ENCODE data around the gene MAGI2. TPM values are rescaled to one million over a fixed set of nuclear protein-coding genes. Genes with fewer than 3 reads are reported as not detected.

The MAGI2 gene
- total RNA-seq, 1 experiment from 2014 or later: 0.22 TPM

DNA sequence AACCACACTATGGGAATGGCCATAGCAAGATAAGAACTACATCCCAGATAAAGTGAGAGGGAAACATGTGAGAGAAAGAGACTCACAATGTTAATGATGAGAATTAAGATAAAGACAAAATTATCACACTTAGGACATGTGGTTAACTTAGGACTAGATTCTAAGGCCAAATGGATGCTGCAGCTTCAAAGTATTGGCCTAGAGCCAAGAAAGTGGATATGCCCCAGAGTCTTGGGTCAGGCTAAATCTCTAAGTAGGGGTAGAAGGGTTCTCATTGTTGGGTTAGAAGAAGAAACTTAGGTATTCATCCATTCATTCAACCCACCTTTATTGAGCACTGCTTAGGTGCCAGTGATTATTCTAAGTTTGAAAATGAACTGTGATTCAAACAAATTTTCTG lies 836.9 kb downstream of the MAGI2 start:
- BruUV-seq (replicated peaks): no TSS peak
- H2AFZ ChIP-seq (ENCODE audit: low read depth, low read length, poor library complexity, severe bottlenecking): no peak overlapping the region
- TF ChIP-seq, protein P1, sequence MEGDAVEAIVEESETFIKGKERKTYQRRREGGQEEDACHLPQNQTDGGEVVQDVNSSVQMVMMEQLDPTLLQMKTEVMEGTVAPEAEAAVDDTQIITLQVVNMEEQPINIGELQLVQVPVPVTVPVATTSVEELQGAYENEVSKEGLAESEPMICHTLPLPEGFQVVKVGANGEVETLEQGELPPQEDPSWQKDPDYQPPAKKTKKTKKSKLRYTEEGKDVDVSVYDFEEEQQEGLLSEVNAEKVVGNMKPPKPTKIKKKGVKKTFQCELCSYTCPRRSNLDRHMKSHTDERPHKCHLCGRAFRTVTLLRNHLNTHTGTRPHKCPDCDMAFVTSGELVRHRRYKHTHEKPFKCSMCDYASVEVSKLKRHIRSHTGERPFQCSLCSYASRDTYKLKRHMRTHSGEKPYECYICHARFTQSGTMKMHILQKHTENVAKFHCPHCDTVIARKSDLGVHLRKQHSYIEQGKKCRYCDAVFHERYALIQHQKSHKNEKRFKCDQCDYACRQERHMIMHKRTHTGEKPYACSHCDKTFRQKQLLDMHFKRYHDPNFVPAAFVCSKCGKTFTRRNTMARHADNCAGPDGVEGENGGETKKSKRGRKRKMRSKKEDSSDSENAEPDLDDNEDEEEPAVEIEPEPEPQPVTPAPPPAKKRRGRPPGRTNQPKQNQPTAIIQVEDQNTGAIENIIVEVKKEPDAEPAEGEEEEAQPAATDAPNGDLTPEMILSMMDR (IDR thresholded peaks at IDR 0.05 in 2 of 3, conservative IDR thresholded peaks at IDR 0.05 in 1 of 3; ENCODE audit: borderline replicate concordance in 1 of 3, insufficient read depth in 1 of 3, low read depth in 2 of 3, low read length in 2 of 3): no peak
- TF ChIP-seq YY1 (IDR thresholded peaks at IDR 0.05; ENCODE audit: extremely low read depth, insufficient replicate concordance, low read depth, low read length) (no peak), EZH2phosphoT487 (IDR thresholded peaks at IDR 0.05; ENCODE audit: borderline replicate concordance) (no peak), TCF7L2 (IDR thresholded peaks at IDR 0.05; ENCODE audit: borderline replicate concordance, extremely low read depth, insufficient read depth, insufficient read length) (no peak), POLR2AphosphoS5 (IDR thresholded peaks at IDR 0.05; ENCODE audit: low read depth, low read length) (no peak), JUND (IDR thresholded peaks at IDR 0.05) (no peak), POLR2A (IDR thresholded peaks at IDR 0.05; ENCODE audit: borderline replicate concordance, extremely low read depth, insufficient read depth, insufficient read length) (no peak), EZH2 (IDR thresholded peaks at IDR 0.05) (no peak)
- TF ChIP-seq, protein P2, sequence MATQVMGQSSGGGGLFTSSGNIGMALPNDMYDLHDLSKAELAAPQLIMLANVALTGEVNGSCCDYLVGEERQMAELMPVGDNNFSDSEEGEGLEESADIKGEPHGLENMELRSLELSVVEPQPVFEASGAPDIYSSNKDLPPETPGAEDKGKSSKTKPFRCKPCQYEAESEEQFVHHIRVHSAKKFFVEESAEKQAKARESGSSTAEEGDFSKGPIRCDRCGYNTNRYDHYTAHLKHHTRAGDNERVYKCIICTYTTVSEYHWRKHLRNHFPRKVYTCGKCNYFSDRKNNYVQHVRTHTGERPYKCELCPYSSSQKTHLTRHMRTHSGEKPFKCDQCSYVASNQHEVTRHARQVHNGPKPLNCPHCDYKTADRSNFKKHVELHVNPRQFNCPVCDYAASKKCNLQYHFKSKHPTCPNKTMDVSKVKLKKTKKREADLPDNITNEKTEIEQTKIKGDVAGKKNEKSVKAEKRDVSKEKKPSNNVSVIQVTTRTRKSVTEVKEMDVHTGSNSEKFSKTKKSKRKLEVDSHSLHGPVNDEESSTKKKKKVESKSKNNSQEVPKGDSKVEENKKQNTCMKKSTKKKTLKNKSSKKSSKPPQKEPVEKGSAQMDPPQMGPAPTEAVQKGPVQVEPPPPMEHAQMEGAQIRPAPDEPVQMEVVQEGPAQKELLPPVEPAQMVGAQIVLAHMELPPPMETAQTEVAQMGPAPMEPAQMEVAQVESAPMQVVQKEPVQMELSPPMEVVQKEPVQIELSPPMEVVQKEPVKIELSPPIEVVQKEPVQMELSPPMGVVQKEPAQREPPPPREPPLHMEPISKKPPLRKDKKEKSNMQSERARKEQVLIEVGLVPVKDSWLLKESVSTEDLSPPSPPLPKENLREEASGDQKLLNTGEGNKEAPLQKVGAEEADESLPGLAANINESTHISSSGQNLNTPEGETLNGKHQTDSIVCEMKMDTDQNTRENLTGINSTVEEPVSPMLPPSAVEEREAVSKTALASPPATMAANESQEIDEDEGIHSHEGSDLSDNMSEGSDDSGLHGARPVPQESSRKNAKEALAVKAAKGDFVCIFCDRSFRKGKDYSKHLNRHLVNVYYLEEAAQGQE (IDR thresholded peaks at IDR 0.05; ENCODE audit: low read depth): no peak
- TF ChIP-seq, protein P3, sequence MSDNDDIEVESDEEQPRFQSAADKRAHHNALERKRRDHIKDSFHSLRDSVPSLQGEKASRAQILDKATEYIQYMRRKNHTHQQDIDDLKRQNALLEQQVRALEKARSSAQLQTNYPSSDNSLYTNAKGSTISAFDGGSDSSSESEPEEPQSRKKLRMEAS (IDR thresholded peaks at IDR 0.05): no peak

More for the DNA sequence above, 836.9 kb downstream of the MAGI2 start:
- Histone ChIP-seq H3K9me3 (ENCODE audit: control insufficient read depth in 1 of 2, insufficient read depth in 1 of 2, low read depth in 1 of 2, low read length in 2 of 2) (no peaks in the 10 kb centered on the region), H3K27ac (ENCODE audit: low read depth, low read length) (no peak overlapping the region), H3K4me3 (replicated peaks in 1 of 2; ENCODE audit: low read depth in 1 of 2, low read length in 2 of 2) (no peak overlapping the region), H3K9ac (ENCODE audit: low read length) (no peak overlapping the region), H3K9me2 (ENCODE audit: insufficient read depth) (no peaks in the 10 kb centered on the region), H3K79me2 (ENCODE audit: insufficient read depth, low read length) (no peaks in the 10 kb centered on the region), H4K20me1 (ENCODE audit: insufficient read depth) (no peaks in the 10 kb centered on the region; the same call in 1 of the 2 replicates), H3K4me1 (ENCODE audit: control insufficient read depth in 1 of 2, insufficient read depth in 2 of 2, low read length in 2 of 2) (no peaks in the 10 kb centered on the region), H3K36me3 (ENCODE audit: control insufficient read depth in 1 of 2, insufficient read depth in 2 of 2, low read length in 2 of 2) (no peaks in the 10 kb centered on the region), H3K4me2 (ENCODE audit: low read length) (no peak overlapping the region), H3K27me3 (ENCODE audit: insufficient read depth, low read length) (no peaks in the 10 kb centered on the region)
- CTCF ChIA-PET: no interaction called here
- POLR2A ChIA-PET: no interaction called here
- intact Hi-C loops (cut with micrococcal nuclease): no loop called here
- no peak for ATAC-seq
- DNase-seq (ENCODE audit: low read depth, low spot score): no peak
- RAD21 ChIA-PET (ENCODE audit: low non-redundant PET in 1 of 2, low total read pairs in 2 of 2, uncharacterized antibody in 2 of 2, unreplicated experiment in 2 of 2): no interaction called here
